ENCODE measurements around the gene BRDT.

DNA sequence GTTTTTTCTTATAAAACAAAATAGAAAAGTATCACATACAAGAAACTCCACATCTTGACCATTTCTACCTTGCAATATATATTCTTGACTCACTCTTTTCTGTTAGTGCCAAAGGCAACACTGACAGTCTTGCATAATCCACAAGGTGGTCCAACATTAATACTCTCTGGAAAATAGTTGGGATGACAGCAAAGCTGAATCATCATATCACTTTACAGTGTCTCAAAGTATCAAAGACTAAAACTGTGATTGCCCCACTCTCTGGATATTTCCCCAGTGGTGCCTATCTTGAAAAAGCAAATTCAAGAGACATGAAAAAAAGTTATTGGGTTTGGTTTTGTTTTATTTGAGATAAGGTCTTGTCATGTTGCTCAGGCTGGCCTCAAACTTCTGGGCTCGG, 48.6 kb upstream of the BRDT start:
- no peak for TF ChIP-seq CTCF (conservative IDR thresholded peaks at IDR 0.05 in 1 of 2, IDR thresholded peaks at IDR 0.05 in 1 of 2; ENCODE audit: extremely low read depth in 1 of 2, insufficient read depth in 1 of 2, low read depth in 1 of 2, low read length in 2 of 2)
- TF ChIP-seq EZH2 (IDR thresholded peaks at IDR 0.05; ENCODE audit: borderline replicate concordance, low read length): no peak
